ENCODE data around the gene FBXO46. TPM values are rescaled to one million over a fixed set of nuclear protein-coding genes. Genes with fewer than 3 reads are reported as not detected.

The FBXO46 gene
- total RNA-seq, 1 donor from 2014 or later = 29.9 TPM

- Mint-ChIP-seq H3K4me1 (ENCODE audit: unreplicated experiment) (peaks cover 6% of the 10 kb centered on the region), H3K27me3 (ENCODE audit: unreplicated experiment) (peaks cover 8% of the 10 kb centered on the region), H3K27ac (ENCODE audit: unreplicated experiment) (no peak overlapping the region), H3K36me3 (ENCODE audit: low read depth, unreplicated experiment) (no peaks in the 10 kb centered on the region), H3K9me3 (ENCODE audit: unreplicated experiment) (no peaks in the 10 kb centered on the region), H3K4me3 (ENCODE audit: unreplicated experiment) (no peak overlapping the region)
- DNase-seq (ENCODE audit: low spot score) = no peak
- no peak for TF ChIP-seq CTCF (IDR thresholded peaks at IDR 0.05; ENCODE audit: unreplicated experiment)
Observed at GRCh38 chr19:45762870-45763631, 32.4 kb upstream of the FBXO46 start.

GRCh38 chr19:45761714-45762113 lies 31.0 kb upstream of the FBXO46 start:
- Mint-ChIP-seq H3K36me3 (ENCODE audit: low read depth, unreplicated experiment) (no peaks in the 10 kb centered on the region), H3K4me3 (ENCODE audit: unreplicated experiment) (no peak overlapping the region), H3K27ac (ENCODE audit: unreplicated experiment) (no peak overlapping the region), H3K4me1 (ENCODE audit: unreplicated experiment) (peaks cover 6% of the 10 kb centered on the region), H3K9me3 (ENCODE audit: unreplicated experiment) (no peaks in the 10 kb centered on the region), H3K27me3 (ENCODE audit: unreplicated experiment) (peaks cover 10% of the 10 kb centered on the region)
- no peak for DNase-seq (ENCODE audit: low spot score)
- no peak for TF ChIP-seq CTCF (IDR thresholded peaks at IDR 0.05; ENCODE audit: unreplicated experiment)

- DNase-seq (ENCODE audit: low spot score) = no peak
- Mint-ChIP-seq H3K9me3 (ENCODE audit: unreplicated experiment) (no peaks in the 10 kb centered on the region), H3K36me3 (ENCODE audit: low read depth, unreplicated experiment) (no peaks in the 10 kb centered on the region), H3K4me3 (ENCODE audit: unreplicated experiment) (no peak overlapping the region), H3K4me1 (ENCODE audit: unreplicated experiment) (no peaks in the 10 kb centered on the region), H3K27me3 (ENCODE audit: unreplicated experiment) (peaks cover 10% of the 10 kb centered on the region), H3K27ac (ENCODE audit: unreplicated experiment) (no peak overlapping the region)
- no peak for TF ChIP-seq CTCF (IDR thresholded peaks at IDR 0.05; ENCODE audit: unreplicated experiment)
Observed at GRCh38 chr19:45758921-45759320, 28.2 kb upstream of the FBXO46 start.

- DNase-seq (ENCODE audit: low spot score) = no peak
- no peaks in the 10 kb centered on the region for H3K9me3 Mint-ChIP-seq (ENCODE audit: unreplicated experiment)
- H3K36me3 Mint-ChIP-seq (ENCODE audit: low read depth, unreplicated experiment) = peaks cover 3% of the 10 kb centered on the region
- peaks cover 10% of the 10 kb centered on the region for H3K27me3 Mint-ChIP-seq (ENCODE audit: unreplicated experiment)
- no peaks in the 10 kb centered on the region for H3K4me1 Mint-ChIP-seq (ENCODE audit: unreplicated experiment)
- no peak for TF ChIP-seq CTCF (IDR thresholded peaks at IDR 0.05; ENCODE audit: unreplicated experiment)
- no peak overlapping the region for H3K4me3 Mint-ChIP-seq (ENCODE audit: unreplicated experiment)
- no peak overlapping the region for H3K27ac Mint-ChIP-seq (ENCODE audit: unreplicated experiment)
Observed at GRCh38 chr19:45757695-45758094, 27.0 kb upstream of the FBXO46 start.

- H3K27me3 Mint-ChIP-seq (ENCODE audit: unreplicated experiment) = peaks cover 9% of the 10 kb centered on the region
- H3K4me1 Mint-ChIP-seq (ENCODE audit: unreplicated experiment) = no peaks in the 10 kb centered on the region
- H3K4me3 Mint-ChIP-seq (ENCODE audit: unreplicated experiment) = no peak overlapping the region
- DNase-seq (ENCODE audit: low spot score) = no peak
- H3K27ac Mint-ChIP-seq (ENCODE audit: unreplicated experiment) = no peak overlapping the region
- H3K9me3 Mint-ChIP-seq (ENCODE audit: unreplicated experiment) = no peaks in the 10 kb centered on the region
- TF ChIP-seq CTCF (IDR thresholded peaks at IDR 0.05; ENCODE audit: unreplicated experiment) = no peak
- peaks cover 3% of the 10 kb centered on the region for H3K36me3 Mint-ChIP-seq (ENCODE audit: low read depth, unreplicated experiment)
Observed at GRCh38 chr19:45754323-45754722, 23.6 kb upstream of the FBXO46 start.

Measured in endothelial cell (in vitro differentiated cells).